ENCODE results near the gene TUBB2A. TPM values are rescaled to one million over a fixed set of nuclear protein-coding genes. Genes with fewer than 3 reads are reported as not detected.

The TUBB2A gene
- total and polyA plus RNA-seq, 10 donors, result 4.3 to 13.7 (median 7.1) TPM

DNA sequence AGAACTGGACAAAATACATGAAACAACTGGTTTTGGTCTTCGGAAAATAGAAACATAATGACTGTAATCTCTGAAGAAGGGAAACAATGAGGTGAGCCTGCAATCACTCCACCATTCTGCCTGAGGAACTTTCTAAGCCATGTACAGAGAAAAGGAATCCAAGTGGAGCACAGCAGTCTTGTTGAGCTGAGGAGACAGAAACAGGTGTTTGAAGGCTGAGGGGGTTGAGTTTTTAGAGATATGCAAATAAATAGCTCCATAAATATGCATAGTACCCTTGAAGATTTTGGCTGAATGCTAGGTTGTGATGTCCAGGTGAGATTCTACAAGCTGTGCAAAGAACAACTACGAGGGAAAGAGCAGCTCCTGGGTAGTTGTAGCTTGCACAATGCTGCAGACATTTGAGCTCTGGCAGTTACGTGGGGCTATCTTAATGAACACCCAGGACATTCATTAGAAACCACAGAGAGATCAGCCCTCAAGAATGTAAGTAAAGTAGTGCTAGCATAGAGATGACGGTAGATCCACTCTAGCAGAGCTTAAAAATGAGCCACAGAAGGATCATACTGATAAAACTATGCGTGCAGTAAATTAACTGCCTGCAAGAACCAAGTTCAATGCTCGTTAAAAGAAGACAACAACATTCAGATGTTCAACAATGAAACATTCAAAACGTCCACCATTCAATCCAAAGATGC is 45.8 kb upstream of the TUBB2A start:
- H3K9me3 ChIP-seq, result peaks cover 0 to 23% (median 0%) of the 10 kb centered on the region in 8 donors
- TF ChIP-seq POLR2AphosphoS5 (IDR thresholded peaks at IDR 0.05), result no peak
- TF ChIP-seq POLR2A (IDR thresholded peaks at IDR 0.05), result no peak
- TF ChIP-seq CTCF (IDR thresholded peaks at IDR 0.05 in 8 of 11, conservative IDR thresholded peaks at IDR 0.05 in 3 of 11), result no peak
- DNase-seq, result no peak
- no peak overlapping the region for H3K27ac ChIP-seq
- no peak overlapping the region for H3K4me3 ChIP-seq
- WGBS, 5 donors, result 70 to 77% (median 72%) methylated on average over 7 of the region's 7 CpGs
- H3K36me3 ChIP-seq, result no peaks in the 10 kb centered on the region
- H3K27me3 ChIP-seq (replicated peaks in 1 of 7), result peaks cover 0 to 8% (median 0%) of the 10 kb centered on the region in 7 donors
- H3K4me1 ChIP-seq, result no peaks in the 10 kb centered on the region
- intact Hi-C loops (cut with DNase I; ENCODE audit: low total_unique reads), result no loop called here

- Histone ChIP-seq H3K36me3 (no peaks in the 10 kb centered on the region), H3K9me3 (peaks cover 0 to 23% (median 0%) of the 10 kb centered on the region in 8 donors), H3K4me3 (no peak overlapping the region), H3K4me1 (no peaks in the 10 kb centered on the region), H3K27ac (no peak overlapping the region), H3K27me3 (replicated peaks in 1 of 7) (no peaks in the 10 kb centered on the region)
- no peak for DNase-seq
- 90 to 99% (median 94%) methylated on average over 2 of the region's 2 CpGs for WGBS, 5 donors
- TF ChIP-seq CTCF (IDR thresholded peaks at IDR 0.05 in 8 of 11, conservative IDR thresholded peaks at IDR 0.05 in 3 of 11) (no peak), POLR2A (IDR thresholded peaks at IDR 0.05) (no peak), POLR2AphosphoS5 (IDR thresholded peaks at IDR 0.05) (no peak)
- intact Hi-C loops (cut with DNase I; ENCODE audit: low total_unique reads), result no loop called here
Observed at GRCh38 chr6:3201388-3201787, 44.0 kb upstream of the TUBB2A start.

- intact Hi-C loops (cut with DNase I; ENCODE audit: low total_unique reads), result no loop called here
Observed at GRCh38 chr6:3200682-3201081, 43.3 kb upstream of the TUBB2A start.

More at GRCh38 chr6:3200682-3201081, 43.3 kb upstream of the TUBB2A start:
- H3K4me3 ChIP-seq, result no peak overlapping the region
- no peaks in the 10 kb centered on the region for H3K27me3 ChIP-seq (replicated peaks in 1 of 7)
- DNase-seq, result no peak
- no peaks in the 10 kb centered on the region for H3K36me3 ChIP-seq
- H3K9me3 ChIP-seq, result peaks cover 0 to 21% (median 0%) of the 10 kb centered on the region in 8 donors
- H3K4me1 ChIP-seq, result no peaks in the 10 kb centered on the region
- TF ChIP-seq CTCF (IDR thresholded peaks at IDR 0.05 in 8 of 11, conservative IDR thresholded peaks at IDR 0.05 in 3 of 11) (no peak), POLR2AphosphoS5 (IDR thresholded peaks at IDR 0.05) (no peak), POLR2A (IDR thresholded peaks at IDR 0.05) (no peak)
- H3K27ac ChIP-seq, result no peak overlapping the region
